ENCODE data around the gene REEP6.
"Not testable (repeated sequence)": the region's sequence is repeated elsewhere in the genome, so short reads cannot be mapped to it uniquely, and the experiment has no call there.

REEP6 gene

GRCh38 chr19:1526066-1526778 lies 35.2 kb downstream of the REEP6 start:
- no peak for DNase-seq

DNA sequence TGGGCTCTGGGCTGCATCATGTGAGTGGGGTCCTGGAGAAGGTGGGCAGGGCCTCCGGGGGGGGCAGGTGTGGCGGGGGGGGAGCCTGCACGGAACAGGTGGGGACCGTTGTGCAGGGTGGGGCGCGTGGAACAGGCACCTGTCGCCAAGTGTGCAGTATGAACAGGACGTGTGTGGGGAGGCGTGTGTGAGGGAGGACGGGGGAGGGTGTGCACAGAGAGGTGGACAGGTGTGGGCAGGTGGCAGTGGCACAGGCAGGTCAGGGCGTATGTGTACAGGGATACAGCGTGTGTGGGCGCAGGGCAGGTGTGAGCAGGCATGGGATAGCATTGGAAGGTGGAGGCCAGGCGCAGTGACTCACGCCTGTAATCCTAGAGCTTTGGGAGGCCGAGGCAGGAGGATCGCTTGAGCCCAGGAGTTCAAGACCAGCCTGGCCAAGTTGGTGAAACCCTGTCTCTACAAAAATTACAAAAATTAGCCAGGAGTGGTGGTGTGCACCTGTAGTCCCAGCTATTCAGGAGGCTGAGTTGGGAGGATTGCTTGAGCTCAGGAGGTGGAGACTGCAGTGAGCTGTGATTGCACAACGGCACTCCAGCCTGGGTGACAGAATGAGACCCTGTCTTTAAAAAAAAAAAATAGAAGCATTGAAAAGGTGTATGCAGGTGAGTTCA lies 36.1 kb downstream of the REEP6 start:
- DNase-seq, result no peak

- no peak for DNase-seq
These were observed 36.8 kb downstream of the REEP6 start for GRCh38 chr19:1527650-1528309.

DNA sequence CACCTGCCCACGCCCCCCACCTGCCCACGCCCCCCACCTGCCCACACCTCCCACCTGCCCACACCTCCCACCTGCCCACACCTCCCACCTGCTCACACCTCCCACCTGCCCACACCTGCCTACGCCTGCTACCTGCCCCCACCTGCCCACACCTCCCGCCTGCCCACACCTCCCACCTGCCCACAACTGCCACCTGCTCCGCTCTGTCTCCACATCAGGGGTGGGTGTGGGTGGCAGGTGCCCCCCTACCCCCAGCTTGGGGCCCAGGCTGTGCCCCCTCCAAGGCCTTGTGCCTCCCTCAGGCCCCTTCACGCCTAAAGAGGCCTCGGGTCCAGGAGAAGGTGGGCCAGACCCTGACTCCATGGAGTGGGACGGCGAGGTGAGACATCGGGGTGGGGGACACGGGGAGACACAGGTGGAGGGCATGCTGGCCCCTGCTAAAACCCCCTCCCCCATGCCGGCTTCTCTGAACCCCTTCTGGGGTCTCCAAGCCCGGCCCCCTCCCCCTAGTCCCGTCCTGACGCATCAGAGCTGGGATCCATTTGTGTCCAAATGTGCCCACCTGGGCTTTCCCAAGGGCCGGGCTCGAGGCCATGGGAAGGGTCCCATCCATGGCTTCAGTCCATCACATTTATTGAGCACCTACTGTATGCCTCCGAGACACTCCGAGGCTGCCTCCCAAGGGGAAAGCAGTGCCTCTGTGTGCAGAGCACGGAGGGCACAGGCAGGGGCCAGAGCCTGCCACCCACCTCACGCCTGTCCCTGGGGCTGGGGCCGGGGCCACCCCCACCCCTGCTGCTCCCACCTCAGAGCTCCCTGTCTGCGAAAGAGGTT lies 37.8 kb downstream of the REEP6 start:
- no peak for DNase-seq

GRCh38 chr19:1529430-1529816 lies 38.4 kb downstream of the REEP6 start:
- DNase-seq, result no peak

- not testable (repeated sequence) for DNase-seq
These were observed 39.9 kb downstream of the REEP6 start for GRCh38 chr19:1530856-1531255.

GRCh38 chr19:1531587-1531986 lies 40.6 kb downstream of the REEP6 start:
- DNase-seq, result no peak

DNA sequence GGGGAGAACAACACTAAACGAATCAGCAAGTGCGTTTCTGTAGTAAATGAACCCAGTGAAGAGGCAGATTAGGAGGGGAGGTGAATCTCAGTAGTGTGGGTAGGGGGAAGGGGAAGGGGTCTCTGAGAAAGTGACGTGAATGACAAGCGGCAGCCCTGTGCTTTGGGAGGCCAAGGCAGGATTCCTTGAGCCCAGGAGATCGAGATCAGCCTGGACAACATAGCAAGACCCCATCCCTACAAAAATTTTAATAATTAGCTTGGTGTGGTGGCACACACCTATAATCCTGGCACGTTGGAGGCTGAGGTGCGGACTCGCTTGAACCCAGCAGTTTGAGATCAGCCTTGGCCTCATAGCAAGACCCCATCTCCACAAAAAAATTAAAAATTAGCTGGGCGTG lies 41.0 kb downstream of the REEP6 start:
- DNase-seq, result no peak

DNA sequence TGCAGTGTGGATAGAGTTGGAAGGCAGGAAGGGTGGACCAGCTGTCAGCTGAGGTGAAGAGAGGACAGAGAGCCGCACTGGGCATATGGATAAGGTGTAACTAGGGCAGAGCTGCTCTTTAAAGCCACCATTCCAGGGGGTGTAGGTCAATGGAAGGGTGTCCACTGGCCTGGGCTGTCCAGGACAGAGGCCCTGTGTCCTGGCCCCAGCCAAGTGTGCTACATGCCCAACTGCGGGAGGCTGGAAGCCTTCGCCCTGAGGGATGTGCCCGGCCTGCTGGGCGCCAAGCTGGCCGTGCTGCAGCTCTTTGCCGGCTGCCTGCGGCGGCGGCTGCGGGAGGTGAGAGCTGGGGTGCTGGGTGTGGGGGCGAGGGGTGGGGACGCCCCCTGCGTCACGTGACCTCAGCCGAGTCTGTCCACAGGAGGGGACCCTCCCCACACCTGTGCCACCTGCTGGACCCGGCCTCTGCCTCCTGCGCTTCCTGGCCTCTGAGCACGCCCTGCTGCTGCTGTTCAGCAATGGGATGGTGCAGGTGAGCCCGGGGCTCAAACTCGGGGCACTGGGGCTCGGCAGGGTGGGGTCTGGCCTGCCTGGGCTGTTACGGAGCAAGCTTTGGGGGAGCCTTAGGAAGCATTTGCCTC lies 42.6 kb downstream of the REEP6 start:
- peak in 2 of 3 experiments; percentile 43 to 48 for DNase-seq

DNA sequence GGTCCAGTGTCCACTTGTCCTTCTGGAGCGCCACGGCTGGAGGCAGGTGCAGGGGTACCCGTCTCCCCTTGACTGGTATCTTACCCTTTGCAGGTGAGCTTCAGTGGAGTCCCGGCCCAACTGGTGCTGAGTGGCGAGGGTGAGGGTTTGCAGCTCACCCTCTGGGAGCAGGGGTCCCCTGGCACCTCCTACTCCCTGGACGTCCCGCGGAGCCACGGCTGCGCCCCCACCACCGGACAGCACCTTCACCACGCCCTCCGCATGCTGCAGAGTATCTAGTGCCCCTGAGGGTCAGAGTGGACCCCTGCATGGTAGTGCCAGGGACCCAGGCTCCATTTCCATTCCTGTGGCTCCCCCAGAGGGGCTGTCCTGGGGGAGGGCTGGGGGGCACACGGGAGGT lies 44.0 kb downstream of the REEP6 start:
- DNase-seq, result no peak

- not testable (repeated sequence) for DNase-seq
These were observed 44.7 kb downstream of the REEP6 start for GRCh38 chr19:1535699-1536098.

DNA sequence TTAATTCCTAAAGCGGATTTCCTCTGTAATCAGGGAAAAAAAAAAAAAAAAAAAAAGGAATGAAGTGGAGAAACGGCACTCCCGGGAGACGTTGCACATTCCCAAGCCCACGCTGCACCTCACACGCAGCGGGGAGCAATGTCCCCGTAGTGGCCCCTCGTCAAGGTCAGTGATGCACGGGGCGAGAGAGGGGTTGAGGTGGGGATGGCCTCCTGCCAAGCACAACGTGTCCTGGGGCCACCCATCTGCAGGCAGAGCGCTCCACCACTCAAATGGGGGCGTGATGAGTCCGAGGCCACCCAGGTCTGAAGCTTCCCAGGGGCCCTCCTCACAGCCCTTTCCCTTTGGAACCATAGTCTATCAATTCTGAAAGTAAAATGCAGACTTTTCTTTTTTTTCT lies 48.0 kb downstream of the REEP6 start:
- DNase-seq, result no peak

DNA sequence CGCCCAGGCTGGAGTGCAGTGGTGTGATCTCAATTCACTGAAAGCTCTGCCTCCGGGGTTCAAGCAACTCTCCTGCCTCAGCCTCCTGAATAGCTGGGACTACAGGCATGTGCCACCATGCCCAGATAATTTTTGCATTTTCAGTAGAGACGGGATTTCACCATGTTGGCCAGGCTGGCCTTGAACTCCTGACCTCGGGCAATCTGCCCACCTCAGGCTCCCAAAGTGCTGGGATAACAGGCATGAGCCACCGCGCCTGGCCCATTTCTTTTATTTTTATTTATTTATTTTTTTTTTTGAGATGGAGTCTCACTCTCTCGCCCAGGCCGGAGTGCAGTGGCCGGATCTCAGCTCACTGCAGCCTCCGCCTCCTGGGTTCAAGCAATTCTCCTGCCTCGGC lies 48.8 kb downstream of the REEP6 start:
- not testable (repeated sequence) for DNase-seq

DNA sequence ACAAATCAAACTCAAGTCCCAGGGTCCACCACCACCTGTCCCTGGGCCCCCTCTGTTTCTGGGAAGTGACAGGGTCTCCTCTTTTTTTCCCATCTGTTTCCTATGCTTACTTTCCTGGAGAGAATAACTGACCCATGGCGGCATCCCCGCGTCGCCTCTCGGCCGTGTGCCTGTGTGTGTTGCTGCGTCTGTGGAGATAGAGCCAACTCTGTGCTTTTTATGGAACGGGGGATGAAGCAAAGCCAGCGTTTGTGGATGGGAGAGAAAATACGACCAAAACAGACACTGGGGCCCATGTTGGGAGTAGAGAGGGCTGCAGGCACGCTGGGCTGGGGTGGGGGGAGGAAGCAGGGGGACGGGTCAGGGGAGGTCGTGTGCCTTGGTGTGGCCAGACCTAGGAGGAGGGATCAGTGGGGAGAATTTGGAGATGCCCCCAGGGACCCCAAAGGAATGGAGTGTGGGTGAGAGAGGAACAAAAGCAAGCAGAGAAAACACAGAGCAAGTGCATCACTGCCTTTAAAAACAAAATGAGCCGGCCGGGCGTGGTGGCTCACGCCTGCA lies 49.5 kb downstream of the REEP6 start:
- DNase-seq, result no peak

All from NCI-H1417 (cell line).